OCI-M1 (cell line): ENCODE measurements around the gene PITPNC1.
A peak's percentile ranks its signal among the peaks of the same experiment; 100 is the strongest.
"Not testable (repeated sequence)": the region's sequence is repeated elsewhere in the genome, so short reads cannot be mapped to it uniquely, and the experiment has no call there.

ENCODE experiments used
- DNase-seq: peaks from one replicate; lab custom pipeline; 2025; lab: John Stamatoyannopoulos, UW

The PITPNC1 gene

DNA sequence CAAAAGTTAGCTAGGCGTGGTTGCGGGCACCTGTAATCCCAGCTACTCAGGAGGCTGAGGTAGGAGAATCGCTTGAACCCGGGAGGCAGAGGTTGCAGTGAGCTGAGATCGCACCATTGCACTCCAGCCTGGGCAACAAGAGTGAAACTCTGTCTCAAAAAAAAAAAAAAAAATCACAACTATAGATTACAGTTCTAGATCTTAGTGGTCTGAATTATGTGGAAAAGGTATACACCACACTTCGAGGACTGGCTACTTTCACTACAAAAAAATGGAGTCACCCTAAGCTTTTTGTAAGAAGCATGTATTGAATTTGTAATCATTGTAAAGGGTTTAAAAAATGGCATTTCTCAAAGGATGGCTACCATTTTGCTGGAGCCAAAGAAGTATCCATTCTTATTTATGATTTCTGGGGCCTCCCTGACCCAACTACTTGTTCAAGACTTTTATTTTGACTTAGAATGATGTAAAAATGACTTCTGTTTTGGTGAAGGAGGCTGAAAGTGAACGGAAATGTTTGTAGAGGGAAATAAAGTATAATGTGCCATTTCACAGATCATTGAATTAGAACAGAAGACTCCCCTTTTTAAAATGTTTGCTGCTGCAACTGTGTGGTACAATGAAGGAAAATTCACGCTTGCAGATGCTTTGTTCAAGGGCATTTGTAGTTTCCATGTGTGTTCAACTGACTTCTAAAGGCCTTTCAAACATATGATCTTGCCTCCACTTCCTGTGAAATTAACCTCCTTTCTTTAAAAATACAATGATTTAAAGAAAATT is 303.6 kb downstream of the PITPNC1 start:
- no peak for DNase-seq

DNA sequence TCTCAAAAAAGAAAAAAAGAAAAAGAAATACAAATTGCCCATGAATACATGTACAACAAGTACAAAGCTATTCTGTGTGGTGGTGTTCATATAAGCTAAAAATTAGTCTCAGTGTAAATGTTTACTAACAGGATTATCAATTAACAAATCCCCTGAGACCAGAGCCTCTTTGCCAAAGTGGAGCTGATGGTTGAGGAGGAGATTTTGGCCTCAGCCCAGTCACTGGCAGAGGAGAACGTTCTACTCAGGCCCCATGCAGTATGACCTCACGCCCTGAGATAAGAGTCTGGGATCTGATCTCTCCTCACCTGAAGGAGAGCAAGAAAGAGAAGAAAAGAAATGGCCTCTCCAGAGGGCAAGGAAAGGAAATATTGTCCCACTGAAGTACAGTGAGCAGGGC is 305.1 kb downstream of the PITPNC1 start:
- no peak for DNase-seq

DNA sequence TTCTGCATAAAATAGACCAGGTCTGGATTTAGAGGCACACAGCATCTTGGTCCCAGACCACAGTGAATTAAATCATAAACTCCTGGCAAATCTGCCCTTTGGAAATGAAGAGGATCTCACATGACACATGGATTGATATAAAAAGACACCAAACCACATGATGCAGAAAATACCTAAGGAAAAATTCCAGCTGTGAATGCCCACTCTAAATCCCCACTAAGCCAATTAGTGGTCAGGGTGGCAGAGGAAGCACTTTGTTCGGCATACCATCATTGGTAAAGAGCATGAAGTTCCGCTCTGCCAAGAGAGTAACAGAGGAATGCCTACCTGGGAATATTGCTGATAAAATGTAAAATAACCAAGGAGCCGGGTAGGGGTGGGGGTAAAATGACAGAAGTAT is 308.3 kb downstream of the PITPNC1 start:
- no peak for DNase-seq

DNA sequence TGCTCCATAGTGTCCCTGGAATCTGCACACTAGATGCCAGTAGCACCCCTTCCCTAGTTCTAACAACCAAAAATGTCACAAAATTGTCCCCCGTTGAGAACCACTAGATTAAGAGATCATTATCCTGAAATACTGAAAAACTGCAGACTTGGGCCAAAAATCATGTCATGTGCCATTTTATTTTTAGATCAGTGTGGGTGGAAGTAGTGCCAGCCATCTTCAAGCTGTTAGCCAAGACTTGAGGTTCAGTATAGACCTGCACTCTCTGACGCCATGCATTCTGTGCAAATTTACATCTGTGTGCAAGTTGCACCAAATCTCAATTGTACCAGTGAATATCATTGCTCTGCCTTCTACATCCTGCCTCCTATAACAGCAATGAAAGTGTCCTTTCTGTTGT is 309.2 kb downstream of the PITPNC1 start:
- no peak for DNase-seq

DNA sequence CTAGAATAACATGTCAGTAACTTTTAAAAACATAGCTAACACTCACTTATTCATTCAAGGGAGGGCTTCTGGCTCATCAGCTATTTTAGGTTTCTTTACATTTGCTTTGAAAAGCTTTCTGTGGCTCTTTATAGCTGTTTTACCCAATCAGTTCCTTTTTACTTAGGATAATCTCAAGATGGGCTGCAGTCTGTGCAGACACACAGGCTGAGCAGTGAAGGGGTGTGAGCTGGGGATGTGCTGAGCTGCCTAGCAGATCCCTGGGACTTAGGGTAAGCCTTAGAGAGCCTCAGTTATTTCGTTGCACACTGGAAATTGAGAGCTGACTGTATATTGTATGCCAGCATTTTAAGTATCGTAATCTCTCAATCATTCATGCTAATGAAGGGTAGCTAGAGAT is 310.4 kb downstream of the PITPNC1 start:
- no peak for DNase-seq

DNA sequence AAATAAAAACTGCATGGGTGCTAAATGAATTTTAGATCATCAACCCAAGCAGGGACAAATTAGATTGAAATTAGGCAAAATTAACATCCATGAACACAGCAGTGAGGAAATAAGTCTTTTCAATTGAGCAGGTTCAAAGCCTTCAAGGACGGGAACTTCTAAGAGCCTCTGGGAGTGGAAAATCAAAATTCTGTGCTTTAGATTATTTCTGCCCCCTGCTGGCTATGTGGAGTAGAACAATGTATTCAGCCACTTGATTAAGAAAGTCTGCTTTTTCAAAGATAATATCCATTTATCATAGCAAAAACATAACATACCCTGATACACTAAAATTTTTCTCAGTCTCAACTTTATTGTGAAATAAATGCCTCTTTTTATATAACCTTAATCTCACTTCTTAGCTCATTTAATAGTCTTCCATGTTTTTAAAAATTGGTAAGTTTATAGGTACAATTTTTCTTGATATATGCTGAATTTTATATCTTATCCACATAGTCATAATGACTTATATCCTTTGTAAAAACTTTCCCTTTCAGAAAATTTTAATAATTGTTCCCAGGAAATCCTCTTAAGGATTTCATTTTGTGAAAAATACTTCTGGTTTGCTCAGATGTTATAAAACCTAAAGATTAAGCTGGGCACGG is 312.6 kb downstream of the PITPNC1 start:
- peak; percentile 78 for DNase-seq

DNA sequence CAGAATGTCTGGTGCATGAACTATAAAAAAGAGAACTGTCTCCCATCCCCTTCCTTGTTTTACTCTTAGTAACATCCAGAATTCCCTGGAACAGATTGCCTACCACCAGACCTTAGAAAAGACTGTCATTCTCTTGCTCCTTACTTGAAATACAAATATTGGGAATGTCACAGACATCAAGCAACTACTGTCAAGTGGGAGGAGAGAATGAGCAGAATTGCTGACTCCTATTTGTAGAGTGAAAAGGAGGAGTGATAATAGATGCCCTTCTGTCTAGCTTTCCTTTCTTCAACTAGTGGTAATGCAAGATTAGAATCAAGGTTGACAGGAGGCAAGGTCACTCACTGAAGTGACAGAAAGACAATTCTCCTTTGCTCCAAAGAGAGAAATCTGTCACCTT is 316.7 kb downstream of the PITPNC1 start:
- DNase-seq, result no peak

DNA sequence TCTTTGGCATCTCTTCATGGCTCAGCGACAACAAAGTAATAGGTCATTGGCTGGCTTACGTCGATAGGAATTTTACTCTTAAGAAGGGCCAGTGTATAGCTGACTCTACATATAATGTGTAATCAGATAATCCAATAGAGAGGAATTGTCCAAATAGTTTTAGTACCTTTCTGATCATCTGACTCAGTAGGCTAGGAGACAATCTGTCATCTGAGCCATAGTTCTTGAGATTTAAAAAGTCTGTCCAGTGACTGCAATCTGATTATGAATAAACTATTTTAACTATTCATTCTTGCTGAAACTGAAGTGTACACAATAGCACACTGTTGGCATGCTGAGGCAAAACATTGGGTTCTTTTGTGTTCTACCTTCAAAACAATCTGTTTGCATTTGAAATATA is 319.3 kb downstream of the PITPNC1 start:
- DNase-seq, result no peak

DNA sequence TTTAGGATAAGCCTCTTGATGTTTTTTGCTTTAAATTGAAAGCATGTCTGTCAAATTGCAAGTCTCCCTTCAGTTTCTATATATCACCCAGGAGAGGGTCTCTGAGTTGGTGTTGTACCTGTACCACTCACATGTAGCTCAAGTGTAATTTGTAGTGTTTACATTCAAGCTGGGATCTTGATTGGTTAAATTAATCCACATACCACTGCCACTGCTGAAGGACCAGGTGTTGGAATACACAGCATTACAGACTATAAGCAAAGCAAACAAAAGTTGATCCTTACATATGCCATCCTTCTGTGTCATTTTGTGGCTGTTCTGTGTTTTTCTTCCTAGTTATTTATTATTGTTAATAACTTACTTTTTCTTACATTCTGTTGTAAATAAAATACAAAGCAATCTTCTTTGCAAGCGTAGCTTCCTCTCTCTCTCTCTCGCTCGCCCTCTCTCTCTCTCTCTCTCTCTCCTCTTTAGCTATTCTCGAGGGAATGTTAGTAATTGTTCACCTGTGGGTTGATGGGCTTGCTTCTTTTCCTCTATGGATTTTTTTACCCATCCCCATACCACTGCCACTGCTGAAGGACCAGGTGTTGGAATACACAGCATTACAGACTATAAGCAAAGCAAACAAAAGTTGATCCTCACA is 319.9 kb downstream of the PITPNC1 start:
- no peak for DNase-seq

DNA sequence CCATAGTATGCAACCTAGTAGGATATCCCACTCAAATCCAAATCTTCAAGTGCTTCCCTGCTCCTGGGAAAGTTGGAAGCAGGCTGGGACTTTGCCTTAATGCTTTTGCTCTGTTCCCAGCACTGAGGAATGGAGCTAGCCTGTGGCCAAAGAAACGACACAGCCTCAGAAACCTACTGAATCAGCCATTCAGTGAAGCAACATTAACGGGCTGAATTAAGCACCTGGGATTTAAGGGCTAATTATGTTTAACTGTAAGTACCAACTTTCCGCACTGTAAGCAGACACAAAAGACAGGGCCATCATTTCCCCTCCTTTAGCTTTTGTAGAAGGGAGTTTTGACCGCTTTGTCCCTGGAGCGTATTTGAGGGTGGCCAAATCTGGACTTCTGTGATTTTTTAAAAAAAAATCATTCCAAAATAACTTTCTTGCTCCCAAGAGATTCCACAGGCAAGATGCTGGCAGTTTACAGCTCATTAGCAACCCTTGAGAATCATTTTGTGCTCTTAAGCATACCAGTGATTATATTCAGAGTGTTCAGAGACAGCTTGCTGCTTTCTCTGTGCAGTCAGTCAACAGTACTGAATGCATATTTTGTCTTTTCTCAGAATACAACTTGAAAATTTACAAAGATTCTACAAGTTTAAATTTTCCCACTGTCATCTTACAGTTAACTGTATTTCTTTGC is 323.1 kb downstream of the PITPNC1 start:
- no peak for DNase-seq

DNA sequence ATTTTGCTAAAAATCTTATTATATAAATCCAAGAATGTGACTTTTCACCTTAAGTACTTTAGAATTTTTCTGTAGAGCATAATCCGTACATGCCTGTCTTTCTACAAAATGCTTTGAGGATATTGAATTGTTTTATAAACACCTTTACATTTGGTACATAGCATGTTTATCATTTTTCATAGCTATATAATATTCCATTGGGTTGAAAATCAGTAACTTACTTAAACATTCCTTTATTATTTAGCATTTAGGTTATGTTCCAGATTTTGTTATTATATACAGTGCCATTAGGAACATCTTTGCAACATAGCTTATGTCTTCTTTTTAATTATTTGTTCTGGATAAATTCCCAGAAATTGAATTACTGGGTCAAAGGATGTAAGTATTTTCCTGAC is 323.6 kb downstream of the PITPNC1 start:
- DNase-seq, result no peak

DNA sequence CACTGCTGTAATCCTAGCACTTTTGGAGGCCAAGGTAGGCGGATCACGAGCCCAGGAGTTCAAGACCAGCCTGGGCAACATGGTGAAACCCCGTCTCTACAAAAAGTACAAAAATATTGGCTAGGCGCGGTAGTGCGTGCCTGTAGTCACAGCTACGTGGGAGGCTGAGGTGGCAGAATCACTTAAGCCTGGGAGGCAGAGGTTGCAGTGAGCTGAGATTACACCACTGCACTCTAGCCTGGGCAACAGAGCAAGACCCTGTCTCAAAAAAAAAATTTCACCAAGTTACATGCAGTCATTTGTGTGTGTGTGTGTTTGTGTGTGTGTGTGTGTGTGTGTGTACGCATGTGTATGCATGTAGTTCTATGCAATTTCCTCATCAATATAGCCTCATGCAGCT is 325.8 kb downstream of the PITPNC1 start:
- not testable (repeated sequence) for DNase-seq

DNA sequence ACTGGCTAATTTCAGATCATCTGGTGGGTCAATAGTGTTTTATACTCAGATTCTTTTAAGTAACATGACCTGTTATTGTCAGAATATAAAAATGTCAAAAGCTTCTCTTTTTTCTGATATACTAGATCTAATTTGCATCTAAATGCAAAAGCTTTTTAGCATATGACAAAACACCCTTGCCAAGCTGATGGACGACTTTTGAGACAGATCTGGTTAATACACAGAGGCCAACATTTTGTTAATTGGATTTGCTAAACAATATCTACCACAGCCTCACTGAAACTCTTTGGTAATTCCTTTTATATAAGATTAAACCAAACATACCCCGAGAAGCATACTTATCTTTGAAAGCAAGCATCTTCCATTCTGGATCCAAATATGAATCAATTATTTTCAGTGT is 330.4 kb downstream of the PITPNC1 start:
- DNase-seq, result no peak

DNA sequence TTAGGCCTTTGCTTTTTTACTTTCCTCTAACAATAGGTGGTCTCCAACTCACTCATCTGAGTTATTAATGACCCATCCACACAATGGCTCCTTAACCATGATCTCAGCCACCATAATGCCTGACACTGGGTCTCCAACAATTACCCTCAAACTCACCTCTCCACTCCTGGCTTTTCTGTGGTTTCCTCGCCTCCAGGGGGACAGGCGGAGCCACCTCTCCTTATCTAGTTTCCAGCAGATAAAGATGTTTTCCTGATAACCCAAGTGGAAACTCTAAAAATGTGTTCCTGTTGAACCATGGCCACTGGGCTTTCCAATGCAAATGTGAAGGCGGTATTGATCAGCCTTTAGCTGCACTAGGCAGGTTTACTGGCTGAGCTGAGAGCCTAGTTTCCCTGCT is 331.3 kb downstream of the PITPNC1 start:
- no peak for DNase-seq

DNA sequence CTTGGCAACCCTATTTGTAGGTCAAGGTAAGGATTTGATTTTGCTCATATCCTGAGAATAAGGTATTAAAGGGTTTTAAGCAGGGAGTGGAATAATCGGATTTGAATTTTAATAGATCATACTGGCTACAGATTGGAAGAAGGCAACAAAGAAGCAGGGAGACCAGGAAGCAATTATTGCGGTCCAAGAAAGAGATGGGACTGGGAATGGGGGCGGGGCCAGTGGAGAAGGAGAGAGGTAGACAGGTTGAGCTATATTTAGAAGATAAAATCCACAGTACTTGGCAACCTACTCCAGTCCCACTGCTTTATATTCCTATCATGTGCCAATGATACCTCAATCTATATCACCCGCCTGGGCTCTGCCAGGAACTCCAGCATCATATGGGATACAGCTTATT is 334.8 kb downstream of the PITPNC1 start:
- DNase-seq, result no peak

DNA sequence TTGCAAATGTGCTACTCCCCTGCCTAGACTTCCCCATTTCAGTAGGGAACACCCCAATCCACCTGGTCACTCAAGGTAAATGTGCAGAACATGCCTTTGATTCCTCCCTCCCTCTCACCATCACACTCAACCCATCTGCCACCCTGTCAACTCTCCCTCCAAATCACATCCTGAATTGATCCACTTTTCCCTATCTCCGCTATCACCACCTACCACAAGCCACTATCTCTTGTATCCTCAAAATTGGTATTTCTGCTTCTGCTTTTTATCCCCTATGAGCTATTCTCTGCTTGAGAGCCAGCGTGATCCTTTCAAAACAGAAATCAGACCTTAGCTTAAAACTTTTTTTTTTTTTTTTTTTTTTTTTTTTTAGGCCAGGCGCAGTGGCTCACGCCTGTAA is 335.3 kb downstream of the PITPNC1 start:
- DNase-seq, result peak; percentile 60

DNA sequence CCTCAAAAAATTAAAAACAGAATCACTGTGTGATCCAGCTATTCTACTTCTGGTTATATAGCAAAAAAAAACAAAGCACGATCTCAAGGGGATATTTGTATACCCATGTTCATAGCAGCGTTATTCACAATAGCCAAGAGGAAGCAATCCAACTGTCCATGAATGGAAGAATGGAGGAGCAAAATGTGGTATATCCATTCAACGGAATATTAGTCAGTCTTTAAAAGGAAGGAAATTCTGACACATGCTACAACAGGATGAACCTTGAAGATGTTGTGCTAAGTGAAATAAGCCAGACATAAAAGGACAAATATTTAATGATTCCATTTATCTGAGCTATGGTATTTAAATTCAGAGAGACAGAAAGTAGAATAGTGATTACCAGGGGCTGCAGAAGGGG is 336.1 kb downstream of the PITPNC1 start:
- no peak for DNase-seq

DNA sequence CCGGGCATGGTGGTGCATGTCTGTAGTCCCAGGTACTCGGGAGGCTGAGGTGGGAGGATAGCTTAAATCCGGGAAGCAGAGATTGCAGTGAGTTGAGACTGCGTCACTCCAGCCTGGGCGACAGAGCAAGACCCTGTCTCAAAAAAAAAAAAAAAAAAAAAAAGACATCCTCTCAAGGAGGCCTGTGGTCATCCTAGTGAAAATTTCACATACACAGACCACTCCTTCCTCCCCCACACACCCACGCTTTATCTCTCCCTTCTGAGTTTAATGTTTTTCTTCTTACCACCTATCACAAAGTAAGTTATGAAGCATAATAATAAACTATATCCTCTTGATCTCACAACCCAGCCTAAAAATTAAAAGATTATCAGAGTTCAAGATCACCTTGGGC is 339.3 kb downstream of the PITPNC1 start:
- DNase-seq, result no peak

DNA sequence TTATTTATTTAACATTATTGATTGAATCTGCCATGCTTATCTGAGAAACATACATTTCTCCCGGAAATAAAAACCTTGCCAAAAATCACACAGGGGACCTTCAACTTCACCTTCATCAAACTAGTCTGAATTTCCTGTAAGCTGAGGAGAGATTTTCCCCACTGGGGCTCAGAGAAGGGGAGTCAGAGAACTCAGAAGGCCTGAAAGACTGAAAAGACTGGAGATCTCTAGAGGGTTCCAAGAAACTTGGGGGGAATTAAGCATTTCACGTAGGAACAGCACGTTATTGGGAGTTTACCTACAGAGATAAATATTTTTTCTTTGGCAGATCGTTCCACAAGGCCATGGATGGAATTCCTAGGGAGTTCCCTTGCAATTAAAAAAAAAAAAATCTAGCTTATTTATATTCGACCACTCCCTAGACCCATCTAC is 340.1 kb downstream of the PITPNC1 start:
- no peak for DNase-seq

DNA sequence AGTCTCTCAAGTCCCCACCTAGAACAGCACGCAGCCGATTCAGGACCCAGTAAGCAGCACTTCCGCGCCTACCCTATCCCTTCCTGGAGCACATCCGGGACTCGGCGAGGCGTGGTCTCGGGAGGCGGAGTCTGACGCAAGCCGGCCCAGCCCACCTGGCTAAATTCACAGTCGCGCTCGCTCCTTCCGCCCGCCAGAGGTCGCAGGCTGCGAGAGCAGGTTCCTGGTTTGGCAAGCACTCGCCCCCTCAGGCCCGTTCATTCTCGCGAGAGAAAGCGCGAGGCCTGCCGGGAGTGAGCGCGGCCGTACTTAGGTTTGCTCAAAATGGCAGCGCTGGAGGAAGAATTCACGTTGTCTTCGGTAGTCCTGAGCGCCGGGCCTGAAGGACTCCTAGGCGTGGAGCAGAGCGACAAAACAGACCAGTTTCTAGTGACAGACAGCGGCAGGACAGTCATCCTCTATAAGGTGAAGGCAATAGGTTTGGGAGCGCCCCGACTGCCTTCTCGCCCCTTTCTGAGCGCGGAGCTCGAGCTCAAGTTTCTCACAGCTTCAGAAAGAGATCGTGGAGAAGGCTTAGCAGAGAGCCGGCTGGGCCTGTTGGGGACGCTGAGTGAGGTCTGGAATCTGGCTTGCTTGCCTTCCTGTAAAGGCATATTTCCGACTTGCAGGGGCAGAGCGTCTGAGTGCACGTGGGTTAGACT is 340.7 kb downstream of the PITPNC1 start, which contains the start of gene NOL11:
TSS of gene NOL11 (plus strand) at position 313 of the 701 bp plus-strand sequence. CDS start at position 325, 12 bp downstream.
- DNase-seq, result peak; percentile 99

DNA sequence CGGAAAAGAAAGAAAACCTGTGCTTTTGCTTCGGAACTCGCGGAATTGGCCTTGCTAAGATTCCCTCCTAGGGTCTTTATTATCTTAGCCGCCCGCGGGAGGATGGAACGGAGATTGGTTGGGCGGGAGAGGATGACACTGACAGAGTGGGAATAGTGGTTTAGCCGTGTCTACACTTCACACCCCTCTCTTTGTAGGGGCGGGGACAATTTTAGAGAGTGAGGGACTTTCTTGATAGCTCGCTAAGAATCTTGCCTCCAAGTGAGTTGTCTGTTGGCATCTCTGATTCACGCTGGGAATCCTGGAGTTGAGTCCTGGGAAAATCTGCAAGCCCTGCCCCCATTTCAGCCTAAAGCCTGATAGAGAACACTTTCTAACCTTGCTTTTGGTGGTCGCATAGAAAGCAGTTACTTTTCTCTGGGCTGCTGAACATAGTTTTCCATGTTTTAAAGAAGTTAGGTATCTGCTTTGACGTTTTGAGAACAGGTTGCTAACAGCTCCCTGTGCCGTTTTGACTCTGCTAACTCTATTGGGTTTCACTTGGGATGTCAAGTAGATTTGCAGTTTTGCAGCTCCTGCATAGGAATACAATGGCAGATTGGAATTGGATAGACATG is 341.4 kb downstream of the PITPNC1 start:
- DNase-seq, result peak; percentile 56
